Fibroblast of lung (primary cell): Measurements from ENCODE around the gene GJC2. TPM values are rescaled to one million over a fixed set of nuclear protein-coding genes. Genes with fewer than 3 reads are reported as not detected.

Experiments used
- DNase-seq, 2 donors: peaks; one replicate each; pipeline versions ENCODE4 v3.0.0 to v3.0.0-alpha.2; 2010; ENCODE audit warnings: low read depth in 2 of 2
- H2AFZ ChIP-seq: 2 replicates; pipeline ENCODE4 v1.5.1; 2012; ENCODE audit warnings: low read length, control low read depth, inconsistent platforms
- H3K27ac ChIP-seq: 2 replicates; pipeline ENCODE4 v1.5.1; 2011; ENCODE audit warnings: low read length, control low read depth; ENCODE audit not compliant: insufficient read depth
- H3K27me3 ChIP-seq: 2 replicates; pipeline ENCODE4 v1.5.1; 2011; ENCODE audit warnings: mild to moderate bottlenecking, low read length; ENCODE audit not compliant: control insufficient read depth, insufficient read depth
- H3K36me3 ChIP-seq: 2 replicates; pipeline ENCODE4 v1.5.1; 2011; ENCODE audit warnings: low read length; ENCODE audit not compliant: control insufficient read depth, insufficient read depth
- H3K4me1 ChIP-seq: 2 replicates; pipeline ENCODE4 v1.5.1; 2011; ENCODE audit warnings: low read length; ENCODE audit not compliant: control insufficient read depth, insufficient read depth; ENCODE audit errors: extremely low read depth
- H3K4me2 ChIP-seq: 2 replicates; pipeline ENCODE4 v1.5.1; 2011; ENCODE audit warnings: low read length, control low read depth; ENCODE audit not compliant: insufficient read depth; ENCODE audit errors: extremely low read depth
- H3K4me3 ChIP-seq, 4 experiments: fragments of 200-600 bp in 1 of 4; sonication (generic) in 1 of 4; replicated peaks in 1 of 4; 2 replicates each; pipeline ENCODE4 v1.5.1; 2011 to 2016; ENCODE audit warnings: low read length in 4 of 4, low read depth in 3 of 4, mild to moderate bottlenecking in 3 of 4, control low read depth in 2 of 4, inconsistent platforms in 1 of 4, mixed read lengths in 1 of 4; ENCODE audit not compliant: insufficient read depth in 1 of 4; ENCODE audit errors: control extremely low read depth in 1 of 4
- H3K79me2 ChIP-seq: 2 replicates; pipeline ENCODE4 v1.5.1; 2012; ENCODE audit warnings: mild to moderate bottlenecking, low read length, inconsistent platforms; ENCODE audit not compliant: control insufficient read depth, insufficient read depth
- H3K9ac ChIP-seq: 2 replicates; pipeline ENCODE4 v1.5.1; 2011; ENCODE audit warnings: mild to moderate bottlenecking, low read length, control low read depth; ENCODE audit not compliant: insufficient read depth
- H3K9me3 ChIP-seq: 2 replicates; pipeline ENCODE4 v1.5.1; 2012; ENCODE audit warnings: low read depth, low read length; ENCODE audit not compliant: control insufficient read depth, insufficient read depth
- H4K20me1 ChIP-seq: 2 replicates; pipeline ENCODE4 v1.5.1; 2011; ENCODE audit warnings: low read length; ENCODE audit not compliant: control insufficient read depth, insufficient read depth; ENCODE audit errors: extremely low read depth
- CTCF ChIP-seq, 2 donors: IDR thresholded peaks in 1 of 2; conservative IDR thresholded peaks in 1 of 2; 1 replicate in 1 of 2; 2 replicates in 1 of 2; pipeline ENCODE4 v1.5.1; 2011 to 2012; ENCODE audit warnings: low read length in 2 of 2, control low read depth in 1 of 2, inconsistent platforms in 1 of 2, low read depth in 1 of 2, mild to moderate bottlenecking in 1 of 2
- EZH2 ChIP-seq: IDR thresholded peaks from 2 replicates; pipeline ENCODE4 v1.5.1; 2012; ENCODE audit warnings: low read length, control low read depth, mild to moderate bottlenecking; ENCODE audit errors: missing control alignments
- polyA plus RNA-seq, 2 donors: library from polyadenylated mRNA; depleted of rRNA in 1 of 2; stranded (reverse) in 1 of 2; unstranded in 1 of 2; fragments of >200 nt; gene quantifications; 2 replicates each; pipeline ENCODE4 v1.2.1, GENCODE V29; 2011 to 2012; ENCODE audit warnings: missing spikeins in 1 of 2
- total RNA-seq: library from RNA; depleted of rRNA; stranded (reverse); fragments of >200 nt; gene quantifications from 2 replicates; pipeline ENCODE4 v1.2.1, GENCODE V29; 2014

GJC2 gene
- total and polyA plus RNA-seq, 2 donors (not counting 1 experiment from before 2014, with no cell fraction given) = 1.4 to 13.4 TPM

GRCh38 chr1:228161866-228162265 lies 12.1 kb downstream of the GJC2 start:
- no peaks in the 10 kb centered on the region for H3K27me3 ChIP-seq
- H2AFZ ChIP-seq = no peak overlapping the region
- DNase-seq = no peak
- H3K79me2 ChIP-seq = no peaks in the 10 kb centered on the region
- H3K4me1 ChIP-seq = peaks cover 3% of the 10 kb centered on the region
- H3K4me3 ChIP-seq = no peak overlapping the region
- H3K4me2 ChIP-seq = no peak overlapping the region
- no peak overlapping the region for H3K9ac ChIP-seq
- no peaks in the 10 kb centered on the region for H3K9me3 ChIP-seq
- H3K27ac ChIP-seq = no peak overlapping the region
- TF ChIP-seq CTCF (conservative IDR thresholded peaks at IDR 0.05 in 1 of 2, IDR thresholded peaks at IDR 0.05 in 1 of 2; ENCODE audit: low read depth in 1 of 2, low read length in 2 of 2) = no peak
- no peak for TF ChIP-seq EZH2
- H3K36me3 ChIP-seq = no peaks in the 10 kb centered on the region
- no peaks in the 10 kb centered on the region for H4K20me1 ChIP-seq

GRCh38 chr1:228162286-228163006 lies 12.7 kb downstream of the GJC2 start:
- peak in 1 of 2 donors; percentile 50 for DNase-seq
- no peak overlapping the region for H3K4me3 ChIP-seq
- no peaks in the 10 kb centered on the region for H3K9me3 ChIP-seq
- no peaks in the 10 kb centered on the region for H3K27me3 ChIP-seq
- no peaks in the 10 kb centered on the region for H4K20me1 ChIP-seq
- no peak overlapping the region for H3K4me2 ChIP-seq
- H3K79me2 ChIP-seq = no peaks in the 10 kb centered on the region
- H2AFZ ChIP-seq = no peak overlapping the region
- no peak overlapping the region for H3K27ac ChIP-seq
- TF ChIP-seq CTCF (conservative IDR thresholded peaks at IDR 0.05 in 1 of 2, IDR thresholded peaks at IDR 0.05 in 1 of 2; ENCODE audit: low read depth in 1 of 2, low read length in 2 of 2) (no peak), EZH2 (no peak)
- H3K9ac ChIP-seq = no peak overlapping the region
- H3K36me3 ChIP-seq = no peaks in the 10 kb centered on the region
- peaks cover 3% of the 10 kb centered on the region for H3K4me1 ChIP-seq

GRCh38 chr1:228163007-228163753 lies 13.4 kb downstream of the GJC2 start:
- Histone ChIP-seq H3K9ac (no peak overlapping the region), H3K79me2 (no peaks in the 10 kb centered on the region), H3K27ac (no peak overlapping the region), H2AFZ (no peak overlapping the region), H4K20me1 (no peaks in the 10 kb centered on the region), H3K4me1 (peaks cover 3% of the 10 kb centered on the region), H3K27me3 (no peaks in the 10 kb centered on the region), H3K4me3 (no peak overlapping the region), H3K4me2 (no peak overlapping the region), H3K36me3 (no peaks in the 10 kb centered on the region), H3K9me3 (no peaks in the 10 kb centered on the region)
- peak in 1 of 2 donors; percentile 78 for DNase-seq
- TF ChIP-seq CTCF (conservative IDR thresholded peaks at IDR 0.05 in 1 of 2, IDR thresholded peaks at IDR 0.05 in 1 of 2; ENCODE audit: low read depth in 1 of 2, low read length in 2 of 2) (no peak), EZH2 (no peak)
